Measurements from ENCODE around the gene PPA2. TPM values are rescaled to one million over a fixed set of nuclear protein-coding genes. Genes with fewer than 3 reads are reported as not detected.

The PPA2 gene
- total RNA-seq, 6 donors from 2014 or later, result 40.9 to 106 (median 60.9) TPM

- ATAC-seq (ENCODE audit: low FRiP score in 2 of 2), result no peak
- DNase-seq, result no peak
- H3K4me3 ChIP-seq, result no peak overlapping the region
- no peak overlapping the region for H3K27ac ChIP-seq
- no peaks in the 10 kb centered on the region for H3K4me1 ChIP-seq
- no peaks in the 10 kb centered on the region for H3K27me3 ChIP-seq
- H3K9me3 ChIP-seq, result no peaks in the 10 kb centered on the region
- TF ChIP-seq EP300 (IDR thresholded peaks at IDR 0.05) (no peak), POLR2AphosphoS5 (IDR thresholded peaks at IDR 0.05) (no peak), POLR2A (IDR thresholded peaks at IDR 0.05) (no peak)
- TF ChIP-seq, protein P1, sequence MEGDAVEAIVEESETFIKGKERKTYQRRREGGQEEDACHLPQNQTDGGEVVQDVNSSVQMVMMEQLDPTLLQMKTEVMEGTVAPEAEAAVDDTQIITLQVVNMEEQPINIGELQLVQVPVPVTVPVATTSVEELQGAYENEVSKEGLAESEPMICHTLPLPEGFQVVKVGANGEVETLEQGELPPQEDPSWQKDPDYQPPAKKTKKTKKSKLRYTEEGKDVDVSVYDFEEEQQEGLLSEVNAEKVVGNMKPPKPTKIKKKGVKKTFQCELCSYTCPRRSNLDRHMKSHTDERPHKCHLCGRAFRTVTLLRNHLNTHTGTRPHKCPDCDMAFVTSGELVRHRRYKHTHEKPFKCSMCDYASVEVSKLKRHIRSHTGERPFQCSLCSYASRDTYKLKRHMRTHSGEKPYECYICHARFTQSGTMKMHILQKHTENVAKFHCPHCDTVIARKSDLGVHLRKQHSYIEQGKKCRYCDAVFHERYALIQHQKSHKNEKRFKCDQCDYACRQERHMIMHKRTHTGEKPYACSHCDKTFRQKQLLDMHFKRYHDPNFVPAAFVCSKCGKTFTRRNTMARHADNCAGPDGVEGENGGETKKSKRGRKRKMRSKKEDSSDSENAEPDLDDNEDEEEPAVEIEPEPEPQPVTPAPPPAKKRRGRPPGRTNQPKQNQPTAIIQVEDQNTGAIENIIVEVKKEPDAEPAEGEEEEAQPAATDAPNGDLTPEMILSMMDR (IDR thresholded peaks at IDR 0.05), result no peak
- 95 to 100% methylated on average over 1 of the region's 1 CpG for WGBS, 2 donors
- no peaks in the 10 kb centered on the region for H3K36me3 ChIP-seq
These were observed 144.8 kb downstream of the PPA2 start for GRCh38 chr4:105329081-105329480.

GRCh38 chr4:105327956-105328355 lies 145.9 kb downstream of the PPA2 start:
- Histone ChIP-seq H3K27me3 (no peaks in the 10 kb centered on the region), H3K36me3 (no peaks in the 10 kb centered on the region), H3K9me3 (no peaks in the 10 kb centered on the region), H3K4me1 (no peaks in the 10 kb centered on the region), H3K4me3 (no peak overlapping the region), H3K27ac (no peak overlapping the region)
- TF ChIP-seq POLR2AphosphoS5 (IDR thresholded peaks at IDR 0.05) (no peak), POLR2A (IDR thresholded peaks at IDR 0.05) (no peak), EP300 (IDR thresholded peaks at IDR 0.05) (no peak)
- TF ChIP-seq, protein P1 (IDR thresholded peaks at IDR 0.05), result no peak
- no peak for DNase-seq
- ATAC-seq (ENCODE audit: low FRiP score in 2 of 2), result no peak

DNA sequence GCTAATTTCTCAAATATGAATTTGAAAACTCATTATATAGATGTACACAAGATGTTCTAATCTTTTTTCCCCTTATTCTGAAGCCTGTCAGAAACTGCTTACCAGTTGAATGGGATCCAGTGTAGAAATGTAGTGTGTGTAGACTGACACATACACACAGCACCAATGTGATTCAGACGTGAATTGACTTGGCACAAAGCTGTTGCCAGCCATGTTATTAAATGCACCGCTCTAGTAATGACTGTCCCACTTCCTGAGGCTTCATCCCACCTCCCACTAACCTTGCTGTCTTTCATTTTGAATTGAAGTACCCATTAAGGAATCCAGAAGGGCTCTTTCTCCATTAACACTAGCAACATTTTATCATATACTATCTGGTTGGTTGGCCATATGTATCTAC lies 146.6 kb downstream of the PPA2 start:
- DNase-seq (no peak), ATAC-seq (ENCODE audit: low FRiP score in 2 of 2) (no peak)
- H3K4me1 ChIP-seq, result no peaks in the 10 kb centered on the region
- H3K27me3 ChIP-seq, result no peaks in the 10 kb centered on the region
- WGBS, 2 donors, result 79% methylated on average over 2 of the region's 2 CpGs
- H3K27ac ChIP-seq, result no peak overlapping the region
- H3K36me3 ChIP-seq, result no peaks in the 10 kb centered on the region
- no peak overlapping the region for H3K4me3 ChIP-seq
- TF ChIP-seq POLR2A (IDR thresholded peaks at IDR 0.05) (no peak), EP300 (IDR thresholded peaks at IDR 0.05) (no peak), POLR2AphosphoS5 (IDR thresholded peaks at IDR 0.05) (no peak)
- TF ChIP-seq, protein P1 (IDR thresholded peaks at IDR 0.05), result no peak
- H3K9me3 ChIP-seq, result no peaks in the 10 kb centered on the region

Small RNAs within 50 kb of the gene (small RNA-seq; reads per million reads assigned to genes)
- 0 reads per million in 4 donors for gene RNU6-553P

Other genes starting within 250 kb of the PPA2 start
- gene ARHGEF38, start 78.6 kb upstream of the PPA2 start, total RNA-seq, result 10 to 100 TPM in 5 of 6 donors, 1 to 10 TPM in 1; 5.9 to 35.4 (median 19.6) TPM
- 10 to 100 TPM in 5 of 6 donors, 1 to 10 TPM in 1; 8.9 to 38.1 (median 15.3) TPM for gene INTS12, start 234.6 kb upstream of the PPA2 start, total RNA-seq
- 1 to 10 TPM; 6.0 to 9.9 (median 8.0) TPM for gene GSTCD, start 234.7 kb upstream of the PPA2 start, total RNA-seq

Measured in upper lobe of left lung (tissue), 6 donors.